H1 (cell line): Measurements from ENCODE around the gene MC5R. TPM values are rescaled to one million over a fixed set of nuclear protein-coding genes. Genes with fewer than 3 reads are reported as not detected.

Experiments
- CTCF ChIA-PET: fragments of 300-600 bp; sonication (Branson Sonifier 250); formaldehyde crosslinking; loops from one replicate; lab custom pipeline; 2021; ENCODE audit not compliant: partially characterized antibody; lab: Charles Lee
- POLR2A ChIA-PET: fragments of 300-600 bp; sonication (Branson Sonifier 250); formaldehyde crosslinking; loops from one replicate; lab custom pipeline; 2021; ENCODE audit warnings: inconsistent platforms; ENCODE audit not compliant: partially characterized antibody; lab: Charles Lee
- DNase-seq, 2 experiments: peaks; one replicate each; pipeline versions ENCODE4 v3.0.0 to v3.0.0-alpha.2; 2010 to 2022; ENCODE audit warnings: low spot score in 2 of 2, low read depth in 1 of 2, mixed read lengths in 1 of 2
- FAIRE-seq: peaks from 2 replicates; lab custom pipeline; 2011; peaks lifted over from hg19 to GRCh38; lab: Jason Lieb, UNC
- H2AFZ ChIP-seq: 2 replicates; pipeline ENCODE4 v1.8.1; 2012; ENCODE audit warnings: low read length, inconsistent platforms
- H2AK5ac ChIP-seq: 2 replicates; pipeline ENCODE4 v1.6.1; 2013; ENCODE audit warnings: low read depth, low read length
- H2BK120ac ChIP-seq: replicated peaks from 2 replicates; pipeline ENCODE3; 2013; ENCODE audit warnings: low read depth, low read length, inconsistent platforms
- H2BK12ac ChIP-seq: 2 replicates; pipeline ENCODE4 v1.6.1; 2013; ENCODE audit warnings: low read depth, low read length
- H2BK15ac ChIP-seq: 2 replicates; pipeline ENCODE4 v1.6.1; 2013; ENCODE audit warnings: low read length
- H2BK20ac ChIP-seq: 2 replicates; pipeline ENCODE4 v1.6.1; 2013; ENCODE audit warnings: low read length
- H2BK5ac ChIP-seq: 2 replicates; pipeline ENCODE4 v1.6.1; 2013; ENCODE audit warnings: low read depth, low read length
- H3K14ac ChIP-seq: 2 replicates; pipeline ENCODE4 v1.6.1; 2013; ENCODE audit warnings: inconsistent platforms; ENCODE audit not compliant: insufficient read length
- H3K18ac ChIP-seq: 2 replicates; pipeline ENCODE4 v1.6.1; 2013; ENCODE audit warnings: low read length; ENCODE audit errors: extremely low read depth
- H3K23ac ChIP-seq: 2 replicates; pipeline ENCODE4 v1.6.1; 2013; ENCODE audit warnings: inconsistent platforms; ENCODE audit not compliant: insufficient read length
- H3K23me2 ChIP-seq: 2 replicates; pipeline ENCODE4 v1.6.1; 2013; ENCODE audit warnings: low read depth, low read length
- H3K27ac ChIP-seq: 2 replicates; pipeline ENCODE4 v1.6.1; 2011; ENCODE audit warnings: low read depth, low read length, inconsistent platforms
- H3K27me3 ChIP-seq, 4 experiments: replicated peaks in 1 of 4; 1 replicate in 1 of 4; 2 replicates in 3 of 4; pipeline versions ENCODE4 v1.6.1 to v1.8.1; 2011 to 2013; ENCODE audit warnings: low read length in 3 of 4, mild to moderate bottlenecking in 3 of 4, inconsistent platforms in 2 of 4, mixed read lengths in 2 of 4, moderate library complexity in 1 of 4; ENCODE audit not compliant: control insufficient read depth in 3 of 4, insufficient read depth in 3 of 4; ENCODE audit errors: extremely low read depth in 1 of 4
- H3K36me3 ChIP-seq, 4 experiments: 2 replicates each; pipeline versions ENCODE4 v1.6.1 to v1.8.1; 2011 to 2013; ENCODE audit warnings: mild to moderate bottlenecking in 4 of 4, low read length in 3 of 4, moderate library complexity in 2 of 4, control low read depth in 1 of 4, inconsistent platforms in 1 of 4; ENCODE audit not compliant: insufficient read depth in 4 of 4, control insufficient read depth in 2 of 4
- H3K4ac ChIP-seq: replicated peaks from 2 replicates; pipeline ENCODE3; 2013; ENCODE audit warnings: low read length, low read depth, mixed read lengths, inconsistent platforms; ENCODE audit not compliant: insufficient read length
- H3K4me1 ChIP-seq, 4 experiments: replicated peaks in 1 of 4; 1 replicate in 1 of 4; 2 replicates in 3 of 4; pipeline versions ENCODE4 v1.6.1 to v1.8.1; 2011 to 2013; ENCODE audit warnings: low read length in 3 of 4, inconsistent platforms in 2 of 4, mixed read lengths in 1 of 4; ENCODE audit not compliant: insufficient read depth in 4 of 4, control insufficient read depth in 3 of 4
- H3K4me2 ChIP-seq, 2 experiments: 2 replicates each; pipeline versions ENCODE4 v1.6.1 to v1.8.1; 2011 to 2013; ENCODE audit warnings: low read depth in 2 of 2, low read length in 2 of 2, control low read depth in 1 of 2, inconsistent platforms in 1 of 2, mild to moderate bottlenecking in 1 of 2; ENCODE audit not compliant: insufficient read depth in 1 of 2
- H3K4me3 ChIP-seq, 4 experiments: fragments of 200-600, 300-600 bp in 1 of 4; sonication (generic), shearing (Covaris generic), sonication (Bioruptor Twin) in 1 of 4; 2 replicates each; pipeline versions ENCODE4 v1.5.1 to v1.8.1; 2011 to 2016; ENCODE audit warnings: low read length in 4 of 4, low read depth in 3 of 4, control low read depth in 2 of 4, inconsistent platforms in 2 of 4, mild to moderate bottlenecking in 2 of 4, mixed read lengths in 1 of 4, moderate library complexity in 1 of 4; ENCODE audit not compliant: insufficient read depth in 2 of 4; ENCODE audit errors: extremely low read depth in 1 of 4
- H3K56ac ChIP-seq: replicated peaks from 2 replicates; pipeline ENCODE3; 2013; ENCODE audit warnings: low read depth, mild to moderate bottlenecking, mixed read lengths, low read length, inconsistent platforms; ENCODE audit not compliant: insufficient read length
- H3K79me1 ChIP-seq: 2 replicates; pipeline ENCODE4 v1.6.1; 2013; ENCODE audit warnings: low read depth, low read length, control low read depth
- H3K79me2 ChIP-seq, 2 experiments: 2 replicates each; pipeline versions ENCODE4 v1.6.1 to v1.8.1; 2012 to 2013; ENCODE audit warnings: low read length in 2 of 2, mild to moderate bottlenecking in 2 of 2, inconsistent platforms in 1 of 2; ENCODE audit not compliant: insufficient read depth in 2 of 2, control insufficient read depth in 1 of 2
- H3K9ac ChIP-seq, 4 experiments: replicated peaks in 1 of 4; 1 replicate in 1 of 4; 2 replicates in 3 of 4; pipeline versions ENCODE4 v1.6.1 to v1.8.1; 2011 to 2013; ENCODE audit warnings: low read depth in 3 of 4, low read length in 3 of 4, control low read depth in 2 of 4, mild to moderate bottlenecking in 2 of 4, moderate library complexity in 2 of 4, inconsistent platforms in 1 of 4; ENCODE audit errors: extremely low read depth in 1 of 4
- H3K9me3 ChIP-seq, 2 experiments: 2 replicates each; pipeline versions ENCODE4 v1.6.1 to v1.8.1; 2012 to 2013; ENCODE audit warnings: mild to moderate bottlenecking in 2 of 2, moderate library complexity in 2 of 2, control low read depth in 1 of 2, inconsistent platforms in 1 of 2, low read depth in 1 of 2, low read length in 1 of 2, mixed read lengths in 1 of 2; ENCODE audit not compliant: insufficient read depth in 2 of 2
- H4K20me1 ChIP-seq, 2 experiments: replicated peaks in 1 of 2; 2 replicates each; pipeline versions ENCODE3 to v1.8.1; 2011 to 2013; ENCODE audit warnings: inconsistent platforms in 2 of 2, low read length in 2 of 2, mild to moderate bottlenecking in 1 of 2; ENCODE audit not compliant: insufficient read depth in 2 of 2, control insufficient read depth in 1 of 2
- H4K5ac ChIP-seq: 2 replicates; pipeline ENCODE4 v1.6.1; 2013; ENCODE audit warnings: low read length, low read depth, mixed read lengths, inconsistent platforms; ENCODE audit not compliant: insufficient read length
- H4K8ac ChIP-seq: 2 replicates; pipeline ENCODE4 v1.8.0; 2013; ENCODE audit warnings: mild to moderate bottlenecking, moderate library complexity, low read length, inconsistent platforms; ENCODE audit not compliant: insufficient read depth; ENCODE audit errors: extremely low read depth
- H4K91ac ChIP-seq: replicated peaks from 2 replicates; pipeline ENCODE3; 2013; ENCODE audit warnings: low read length, mixed read lengths, inconsistent platforms; ENCODE audit not compliant: insufficient read length
- BRCA1 ChIP-seq: IDR thresholded peaks from 2 replicates; pipeline ENCODE4 v1.6.1; 2012; ENCODE audit warnings: low read depth, low read length, improper control_type of control experiment
- EGR1 ChIP-seq: IDR thresholded peaks from 2 replicates; pipeline ENCODE4 v1.6.1; 2011; ENCODE audit warnings: low read depth, low read length, borderline replicate concordance
- EP300 ChIP-seq, 2 experiments: IDR thresholded peaks; 1 replicate in 1 of 2; 2 replicates in 1 of 2; pipeline ENCODE4 v1.6.1; 2011 to 2012; ENCODE audit warnings: low read depth in 2 of 2, low read length in 2 of 2, mild to moderate bottlenecking in 2 of 2, borderline replicate concordance in 1 of 2, inconsistent platforms in 1 of 2, moderate library complexity in 1 of 2
- GABPA ChIP-seq: IDR thresholded peaks from 2 replicates; pipeline ENCODE4 v1.6.1; 2011; ENCODE audit warnings: mild to moderate bottlenecking, low read length, moderate library complexity, borderline replicate concordance; ENCODE audit not compliant: insufficient read depth
- HDAC2 ChIP-seq, 2 experiments: fragments of 300-600 bp in 1 of 2; sonication (generic) in 1 of 2; IDR thresholded peaks; 2 replicates each; pipeline ENCODE4 v1.6.1; 2011 to 2012; ENCODE audit warnings: low read depth in 2 of 2, low read length in 2 of 2, mild to moderate bottlenecking in 2 of 2, moderate library complexity in 2 of 2, borderline replicate concordance in 1 of 2, inconsistent platforms in 1 of 2
- KDM1A ChIP-seq: fragments of 200-600, 300-600 bp; sonication (generic); IDR thresholded peaks from 2 replicates; pipeline ENCODE4 v1.7.1; 2016; ENCODE audit warnings: mild to moderate bottlenecking, low read length, borderline replicate concordance
- SIX5 ChIP-seq: IDR thresholded peaks from 2 replicates; pipeline ENCODE4 v1.6.1; 2011; ENCODE audit warnings: mild to moderate bottlenecking, low read depth, low read length
- TAF1 ChIP-seq: IDR thresholded peaks from 2 replicates; pipeline ENCODE4 v1.6.1; 2011; ENCODE audit warnings: mild to moderate bottlenecking, low read depth, low read length
- TAF7 ChIP-seq: optimal IDR thresholded peaks from 2 replicates; pipeline ENCODE3; 2011; ENCODE audit warnings: low read depth, mild to moderate bottlenecking, inconsistent platforms, low read length, moderate library complexity, borderline replicate concordance
- TEAD4 ChIP-seq: IDR thresholded peaks from 2 replicates; pipeline ENCODE4 v1.6.1; 2012; ENCODE audit warnings: low read depth, low read length, inconsistent platforms, mixed read lengths
- WGBS, 2 experiments: shearing (Covaris generic) in 1 of 2; methylation state at CpG; one replicate each; pipeline versions ENCODE4 v1.1.6 to v1.1.7; 2013 to 2015; ENCODE audit warnings: low lambda C conversion rate in 2 of 2, mixed read lengths in 2 of 2, inconsistent platforms in 1 of 2, low coverage in 1 of 2, missing lambda C conversion rate in 1 of 2; ENCODE audit not compliant: insufficient replicate concordance in 2 of 2, insufficient coverage in 1 of 2, insufficient read length in 1 of 2; ENCODE audit errors: extremely low coverage in 1 of 2, missing lambda C conversion rate in 1 of 2; 5-methylcytosine and 5-hydroxymethylcytosine counted together
- polyA plus RNA-seq, 7 experiments: library from polyadenylated mRNA; depleted of rRNA in 3 of 7; stranded (reverse) in 5 of 7; unstranded in 2 of 7; fragments of >200 nt in 5 of 7; fragments of 200-250 nt in 2 of 7; gene quantifications; 1 replicate in 5 of 7; 2 replicates in 1 of 7; 4 replicates in 1 of 7; pipeline versions ENCODE4 v1.2.1 to v1.2.3, GENCODE V29; 2011 to 2013; ENCODE audit warnings: missing spikeins in 2 of 7, mixed read lengths in 2 of 7
- total RNA-seq: library from RNA; stranded (reverse); fragmentation: NEBNext Ultra II Directional; extraction: Animal tissue kit (Norgen Biotek cat#: 25700); gene quantifications from 2 replicates; pipeline ENCODE4 v1.2.1, GENCODE V29; 2021
- TF ChIP-seq, protein P1 (sequence below), 3 experiments: IDR thresholded peaks; 1 replicate in 2 of 3; 2 replicates in 1 of 3; pipeline versions ENCODE4 v1.5.1 to v1.6.1; 2011; ENCODE audit warnings: low read length in 3 of 3, mild to moderate bottlenecking in 3 of 3, inconsistent platforms in 2 of 3, low read depth in 1 of 3, moderate library complexity in 1 of 3; ENCODE audit not compliant: insufficient read depth in 1 of 3; ENCODE audit errors: control extremely low read depth in 1 of 3

The MC5R gene
- total and polyA plus RNA-seq, 2 of the 8 experiments (the other 6 are each of a cell fraction or from before 2014, with no cell fraction given) = 0.37 to 1.4 TPM

DNA sequence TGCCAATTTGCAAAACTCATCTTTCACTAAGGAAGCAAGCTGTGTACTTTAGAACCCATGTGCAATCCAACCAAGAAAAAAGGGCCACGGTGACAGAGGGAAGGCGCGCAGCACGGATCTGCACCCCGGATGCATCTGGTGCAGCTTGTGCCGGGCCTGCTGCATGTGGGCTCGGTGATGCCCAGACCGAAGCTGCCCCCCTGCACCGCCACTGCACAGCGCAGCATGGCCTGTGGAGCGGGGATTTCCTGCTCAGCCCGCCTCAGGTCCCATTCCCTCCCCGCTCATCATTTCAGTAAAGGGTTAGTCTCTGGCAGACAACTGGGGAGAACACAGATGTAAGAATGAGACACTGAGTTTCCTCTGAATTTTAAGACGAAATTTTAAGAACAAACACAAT is 48.4 kb downstream of the MC5R start:
- WGBS, 2 experiments = 89% methylated on average over 14 of the region's 14 CpGs; no CpG with 5 or more reads in 1 of the 2 experiments
- TF ChIP-seq EP300 (IDR thresholded peaks at IDR 0.05; ENCODE audit: borderline replicate concordance in 1 of 2, low read depth in 2 of 2, low read length in 2 of 2) (no peak), TAF7 (no peak), BRCA1 (no peak), TEAD4 (no peak), TAF1 (no peak), EGR1 (no peak), GABPA (no peak), KDM1A (no peak), SIX5 (no peak), HDAC2 (IDR thresholded peaks at IDR 0.05; ENCODE audit: borderline replicate concordance in 1 of 2, low read depth in 2 of 2, low read length in 2 of 2) (no peak)
- TF ChIP-seq, protein P1, sequence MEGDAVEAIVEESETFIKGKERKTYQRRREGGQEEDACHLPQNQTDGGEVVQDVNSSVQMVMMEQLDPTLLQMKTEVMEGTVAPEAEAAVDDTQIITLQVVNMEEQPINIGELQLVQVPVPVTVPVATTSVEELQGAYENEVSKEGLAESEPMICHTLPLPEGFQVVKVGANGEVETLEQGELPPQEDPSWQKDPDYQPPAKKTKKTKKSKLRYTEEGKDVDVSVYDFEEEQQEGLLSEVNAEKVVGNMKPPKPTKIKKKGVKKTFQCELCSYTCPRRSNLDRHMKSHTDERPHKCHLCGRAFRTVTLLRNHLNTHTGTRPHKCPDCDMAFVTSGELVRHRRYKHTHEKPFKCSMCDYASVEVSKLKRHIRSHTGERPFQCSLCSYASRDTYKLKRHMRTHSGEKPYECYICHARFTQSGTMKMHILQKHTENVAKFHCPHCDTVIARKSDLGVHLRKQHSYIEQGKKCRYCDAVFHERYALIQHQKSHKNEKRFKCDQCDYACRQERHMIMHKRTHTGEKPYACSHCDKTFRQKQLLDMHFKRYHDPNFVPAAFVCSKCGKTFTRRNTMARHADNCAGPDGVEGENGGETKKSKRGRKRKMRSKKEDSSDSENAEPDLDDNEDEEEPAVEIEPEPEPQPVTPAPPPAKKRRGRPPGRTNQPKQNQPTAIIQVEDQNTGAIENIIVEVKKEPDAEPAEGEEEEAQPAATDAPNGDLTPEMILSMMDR (IDR thresholded peaks at IDR 0.05; ENCODE audit: control extremely low read depth in 1 of 3, insufficient read depth in 1 of 3, low read depth in 1 of 3, low read length in 3 of 3) = no peak

More for the DNA sequence above, 48.4 kb downstream of the MC5R start:
- CTCF ChIA-PET = interaction anchor here (1.2 to 1.6 kb wide), 4 partner anchors 9 to 60 kb away, joined by 3 to 6 read pairs (median 4); no protein-coding TSS in a partner anchor
- Histone ChIP-seq H4K20me1 (no peaks in the 10 kb centered on the region), H3K9me3 (no peaks in the 10 kb centered on the region), H4K5ac (no peak overlapping the region), H3K9ac (no peak overlapping the region), H3K27me3 (peaks cover 2 to 34% (median 24%) of the 10 kb centered on the region in 4 experiments), H3K79me1 (no peaks in the 10 kb centered on the region), H3K23ac (no peak overlapping the region), H3K4me1 (peaks cover 0 to 4% (median 1%) of the 10 kb centered on the region in 4 experiments; a peak in 3 of 7 replicates), H3K36me3 (no peaks in the 10 kb centered on the region), H3K4me2 (no peak overlapping the region), H2BK120ac (no peak overlapping the region), H3K23me2 (peaks cover 8% of the 10 kb centered on the region), H3K4me3 (no peak overlapping the region), H4K91ac (no peak overlapping the region), H3K18ac (no peak overlapping the region), H4K8ac (no peak overlapping the region), H2BK20ac (no peak overlapping the region), H3K79me2 (no peaks in the 10 kb centered on the region), H3K14ac (no peak overlapping the region), H3K56ac (no peak overlapping the region), H2BK15ac (no peak overlapping the region), H2AK5ac (no peak overlapping the region), H2AFZ (no peak overlapping the region), H3K27ac (no peak overlapping the region), H3K4ac (no peak overlapping the region), H2BK5ac (no peak overlapping the region), H2BK12ac (no peak overlapping the region; the same call in 1 of the 2 replicates)
- DNase-seq = no peak
- POLR2A ChIA-PET = no interaction called here
- FAIRE-seq = no peak
